ENCODE measurements around the gene CIB2. TPM values are rescaled to one million over a fixed set of nuclear protein-coding genes. Genes with fewer than 3 reads are reported as not detected.
"Not testable (repeated sequence)": the region's sequence is repeated elsewhere in the genome, so short reads cannot be mapped to it uniquely, and the experiment has no call there.

Gene CIB2
- total and polyA plus RNA-seq, 9 donors = 12.7 to 31.6 (median 16.6) TPM

DNA sequence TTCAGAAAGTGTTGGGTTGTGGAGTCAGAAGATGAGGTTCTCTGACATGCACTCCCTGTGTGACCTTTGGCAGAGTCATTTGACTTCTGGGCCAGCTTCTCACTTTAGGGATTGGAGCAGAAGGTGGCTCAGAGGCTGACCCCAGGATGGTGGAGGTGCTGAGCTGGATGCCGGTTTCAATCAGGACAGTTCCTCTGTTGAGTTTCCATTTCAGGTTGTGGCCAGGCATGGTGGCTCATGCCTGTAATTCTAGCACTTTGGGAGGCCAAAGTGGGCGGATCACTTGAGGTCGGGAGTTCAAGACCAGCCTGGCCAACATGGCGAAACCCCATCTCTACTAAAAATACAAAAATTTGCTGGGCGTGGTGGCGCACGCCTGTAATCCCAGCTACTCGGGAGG lies 19.8 kb upstream of the CIB2 start:
- H3K4me3 ChIP-seq (ENCODE audit: low read length); DNase-seq: not testable (repeated sequence)
- peaks cover 17% of the 10 kb centered on the region for H3K4me1 ChIP-seq (ENCODE audit: control insufficient read depth, insufficient read depth, low read length)

DNA sequence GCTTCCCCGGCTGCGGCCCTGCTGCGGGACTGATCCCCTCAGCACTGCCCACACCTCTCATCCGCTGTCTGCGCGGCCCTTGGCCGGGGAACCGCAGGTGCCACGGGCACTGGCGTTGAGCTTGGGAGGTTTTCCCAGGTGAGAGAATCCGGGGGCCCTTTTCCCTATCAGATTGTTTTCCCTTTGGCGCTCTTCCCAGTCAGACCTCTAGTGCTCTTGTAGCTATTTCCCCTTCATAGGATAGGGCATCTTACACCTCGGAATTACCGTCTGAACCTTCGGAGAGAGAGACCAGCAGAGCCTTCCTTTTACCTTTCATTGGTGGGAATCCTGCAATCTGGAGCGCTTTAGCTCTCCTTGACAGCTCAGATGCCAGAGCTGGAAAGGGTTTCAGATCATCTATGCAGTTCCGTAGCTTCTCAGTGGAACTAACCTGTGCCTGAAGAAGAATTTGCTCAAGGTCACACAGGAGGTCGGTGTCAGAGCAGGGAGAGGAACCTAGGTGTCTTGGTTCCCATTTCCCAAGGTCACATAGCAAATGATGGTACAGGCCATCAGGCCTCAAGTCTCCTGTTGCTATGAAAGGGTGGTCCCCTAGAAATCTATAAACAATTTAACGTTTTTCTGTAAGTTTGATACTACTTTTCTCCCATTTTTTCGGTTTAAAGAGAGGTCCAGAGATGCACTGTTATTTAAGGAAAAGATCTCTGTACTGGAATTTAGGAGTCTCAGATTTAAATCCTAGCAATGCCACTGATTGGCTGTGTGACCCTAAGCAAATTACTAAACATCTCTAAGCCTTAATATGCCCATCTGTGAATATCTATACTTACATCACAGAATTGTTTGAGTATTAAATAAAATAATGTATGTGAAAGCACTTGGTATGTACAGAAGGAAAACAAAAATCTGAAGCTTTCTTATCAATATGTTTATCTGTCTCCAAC lies 18.8 kb upstream of the CIB2 start:
- Histone ChIP-seq H3K9me3 (replicated peaks; ENCODE audit: control insufficient read depth, low read depth, low read length) (no peaks in the 10 kb centered on the region), H3K36me3 (ENCODE audit: control insufficient read depth, insufficient read depth, low read length) (peaks cover 3% of the 10 kb centered on the region), H3K27ac (ENCODE audit: low read length) (peak overlapping the region; percentile 35), H3K27me3 (ENCODE audit: control insufficient read depth, insufficient read depth, low read length) (no peaks in the 10 kb centered on the region), H3K4me3 (ENCODE audit: low read length) (peak overlapping the region; percentile 72), H3K4me1 (ENCODE audit: control insufficient read depth, insufficient read depth, low read length) (peaks cover 17% of the 10 kb centered on the region)
- DNase-seq = peak; percentile 48
- WGBS (ENCODE audit: insufficient coverage) = 9% methylated on average over 8 of the region's 20 CpGs

More for the DNA sequence above, 19.8 kb upstream of the CIB2 start:
- not testable (repeated sequence) for H3K36me3 ChIP-seq (ENCODE audit: control insufficient read depth, insufficient read depth, low read length); H3K27ac ChIP-seq (ENCODE audit: low read length); H3K27me3 ChIP-seq (ENCODE audit: control insufficient read depth, insufficient read depth, low read length); H3K9me3 ChIP-seq (replicated peaks; ENCODE audit: control insufficient read depth, low read depth, low read length)
- 85% methylated on average over 1 of the region's 8 CpGs for WGBS (ENCODE audit: insufficient coverage)

DNA sequence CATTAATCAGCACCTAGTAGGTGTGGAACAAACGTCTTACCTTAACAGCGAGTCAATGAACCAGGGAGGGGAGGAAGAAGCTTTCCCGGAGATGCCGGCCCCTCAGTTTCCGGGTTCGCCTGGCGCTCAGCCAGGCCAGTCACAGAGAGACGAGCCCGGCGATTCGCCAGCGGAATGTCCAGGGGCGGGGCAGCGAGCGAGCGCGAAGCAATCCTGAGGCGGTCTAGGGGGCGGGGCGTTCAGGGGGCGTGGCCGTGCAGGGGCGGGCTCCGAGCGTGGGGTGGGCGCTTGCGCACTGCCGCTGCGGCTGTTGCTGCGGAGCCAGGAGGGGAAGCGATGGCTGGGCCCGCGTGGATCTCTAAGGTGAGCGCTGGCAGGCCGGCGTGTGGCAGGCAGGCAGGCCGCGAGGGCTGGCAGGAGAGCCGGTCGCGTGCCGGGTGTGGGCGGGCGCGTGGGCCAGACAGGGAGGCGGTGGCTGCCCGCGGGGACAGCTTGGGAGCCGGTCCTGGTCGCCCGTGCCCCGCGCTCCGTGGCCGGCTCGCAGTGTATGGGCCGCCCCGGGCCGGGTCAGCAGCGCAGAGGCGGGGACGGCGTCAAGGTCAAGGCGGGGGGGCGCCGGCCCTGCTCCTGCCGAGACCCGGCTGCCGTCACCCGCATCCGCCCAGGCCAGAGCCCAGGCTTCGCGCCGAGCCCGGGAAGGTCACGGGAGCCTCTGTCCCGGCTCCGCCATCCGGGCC lies 18.0 kb upstream of the CIB2 start, which contains the start of gene IDH3A:
Gene IDH3A, plus strand, starts transcription at position 295 of the 737 bp plus-strand sequence. Its CDS starts 42 bp downstream, at position 337.
- DNase-seq = peak; percentile 99
- Histone ChIP-seq H3K27me3 (ENCODE audit: control insufficient read depth, insufficient read depth, low read length) (no peaks in the 10 kb centered on the region), H3K27ac (ENCODE audit: low read length) (peak within 1 kb of the TSS; percentile 66), H3K4me3 (ENCODE audit: low read length) (peak within 1 kb of the TSS; percentile 72), H3K36me3 (ENCODE audit: control insufficient read depth, insufficient read depth, low read length) (no peaks in the 10 kb centered on the region), H3K9me3 (replicated peaks; ENCODE audit: control insufficient read depth, low read depth, low read length) (no peaks in the 10 kb centered on the region), H3K4me1 (ENCODE audit: control insufficient read depth, insufficient read depth, low read length) (peaks cover 17% of the 10 kb centered on the region)
- 0% methylated on average over 75 of the region's 79 CpGs for WGBS (ENCODE audit: insufficient coverage)

DNA sequence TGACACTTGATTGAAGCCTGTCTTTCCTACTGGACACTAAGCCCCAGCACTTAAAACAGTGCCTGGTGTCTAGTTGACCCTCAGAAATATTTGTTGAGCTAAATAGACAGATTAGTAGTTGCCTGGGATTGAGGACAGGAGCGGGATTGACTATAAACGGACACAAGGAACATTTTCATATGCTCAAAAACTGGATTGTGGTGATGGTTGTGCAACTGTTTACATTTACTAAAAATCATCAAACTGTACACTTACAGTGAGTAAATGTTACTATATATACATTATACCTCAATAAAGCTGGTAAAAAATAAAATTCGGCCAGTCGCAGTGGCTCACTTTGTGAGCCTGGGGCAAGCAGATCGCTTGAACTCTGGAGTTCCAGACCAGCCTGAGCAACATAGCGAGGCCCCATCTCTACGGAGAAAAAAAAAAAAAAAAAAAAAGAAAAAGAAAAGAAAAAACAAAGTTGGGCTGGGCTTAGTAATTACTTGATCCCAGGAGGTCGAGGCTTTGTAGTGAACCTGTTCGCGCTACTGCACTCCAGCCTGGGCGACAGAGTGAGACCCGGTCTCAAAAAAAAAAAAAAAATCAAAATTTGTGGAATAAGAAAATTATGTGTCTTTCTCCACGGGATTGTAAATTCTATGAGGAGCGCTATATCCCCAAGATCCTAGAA lies 17.3 kb upstream of the CIB2 start:
- peak overlapping the region; percentile 59 for H3K4me3 ChIP-seq (ENCODE audit: low read length)
- H3K4me1 ChIP-seq (ENCODE audit: control insufficient read depth, insufficient read depth, low read length) = peaks cover 17% of the 10 kb centered on the region
- no peak for DNase-seq
- peak overlapping the region; percentile 66 for H3K27ac ChIP-seq (ENCODE audit: low read length)
- H3K27me3 ChIP-seq (ENCODE audit: control insufficient read depth, insufficient read depth, low read length) = no peaks in the 10 kb centered on the region
- 0% methylated on average over 4 of the region's 14 CpGs for WGBS (ENCODE audit: insufficient coverage)
- H3K9me3 ChIP-seq (replicated peaks; ENCODE audit: control insufficient read depth, low read depth, low read length) = no peaks in the 10 kb centered on the region
- no peaks in the 10 kb centered on the region for H3K36me3 ChIP-seq (ENCODE audit: control insufficient read depth, insufficient read depth, low read length)

DNA sequence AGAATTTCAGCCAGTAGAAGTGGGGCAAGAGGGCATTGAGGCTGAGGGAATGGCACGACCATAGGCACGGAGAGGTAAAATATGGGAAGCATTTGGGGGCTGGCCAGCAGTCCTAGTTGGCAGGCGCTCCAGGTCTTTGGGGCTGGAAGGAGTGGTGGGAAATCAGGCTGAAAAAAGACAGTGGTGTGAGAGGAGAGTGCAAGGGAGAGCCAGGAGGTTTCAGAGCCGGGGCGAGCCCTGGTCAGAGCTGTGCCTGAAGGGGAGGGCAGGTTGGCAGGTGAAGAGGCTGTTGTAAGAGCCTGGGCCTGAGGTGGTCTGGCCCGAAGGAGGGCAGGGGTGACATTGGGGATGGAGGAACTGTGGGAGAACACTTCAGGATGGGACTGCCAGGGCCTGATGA lies 16.3 kb upstream of the CIB2 start:
- Histone ChIP-seq H3K4me3 (ENCODE audit: low read length) (no peak overlapping the region), H3K4me1 (ENCODE audit: control insufficient read depth, insufficient read depth, low read length) (peaks cover 17% of the 10 kb centered on the region), H3K9me3 (replicated peaks; ENCODE audit: control insufficient read depth, low read depth, low read length) (no peaks in the 10 kb centered on the region), H3K36me3 (ENCODE audit: control insufficient read depth, insufficient read depth, low read length) (no peaks in the 10 kb centered on the region), H3K27ac (ENCODE audit: low read length) (no peak overlapping the region), H3K27me3 (ENCODE audit: control insufficient read depth, insufficient read depth, low read length) (no peaks in the 10 kb centered on the region)
- 80% methylated on average over 6 of the region's 6 CpGs for WGBS (ENCODE audit: insufficient coverage)
- no peak for DNase-seq

DNA sequence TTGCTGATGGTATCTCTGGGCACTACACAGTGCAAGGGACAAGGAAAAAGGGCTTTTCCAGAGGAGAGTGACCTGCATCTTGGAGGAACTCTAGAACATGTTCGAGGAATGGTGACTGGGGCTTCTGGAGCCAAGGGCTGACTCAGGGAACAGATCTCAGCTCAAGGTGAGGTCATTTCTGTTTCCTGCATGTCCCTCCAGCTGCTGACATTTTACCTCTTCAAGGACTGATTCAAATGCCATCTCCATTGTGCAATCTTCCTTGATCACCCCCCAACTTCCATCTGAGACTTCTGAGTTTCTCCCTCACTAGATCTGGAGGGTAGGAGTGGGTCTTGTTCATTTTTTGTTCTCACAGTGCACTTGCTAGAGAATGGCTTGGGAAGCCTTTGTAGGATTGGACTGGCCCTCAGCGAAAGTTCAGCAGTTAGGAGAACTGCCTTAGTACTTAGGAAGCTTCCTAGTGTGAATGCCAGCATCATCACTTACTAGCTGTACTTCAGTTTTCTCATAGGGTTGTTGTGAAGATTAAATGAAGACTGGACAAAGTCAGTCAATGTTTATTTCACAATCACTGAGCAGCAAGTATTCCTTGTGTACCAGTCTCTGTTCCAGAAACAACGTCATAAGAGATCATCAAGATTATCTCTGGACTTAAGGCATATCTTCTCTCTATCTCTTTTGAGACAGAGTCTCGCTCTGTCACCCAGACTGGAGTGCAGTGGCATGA lies 15.3 kb upstream of the CIB2 start:
- DNase-seq = no peak
- H3K27ac ChIP-seq (ENCODE audit: low read length) = no peak overlapping the region
- H3K4me3 ChIP-seq (ENCODE audit: low read length) = no peak overlapping the region
- H3K9me3 ChIP-seq (replicated peaks; ENCODE audit: control insufficient read depth, low read depth, low read length) = no peaks in the 10 kb centered on the region
- WGBS (ENCODE audit: insufficient coverage) = 89% methylated on average over 3 of the region's 4 CpGs
- H3K27me3 ChIP-seq (ENCODE audit: control insufficient read depth, insufficient read depth, low read length) = no peaks in the 10 kb centered on the region
- H3K36me3 ChIP-seq (ENCODE audit: control insufficient read depth, insufficient read depth, low read length) = no peaks in the 10 kb centered on the region
- peaks cover 17% of the 10 kb centered on the region for H3K4me1 ChIP-seq (ENCODE audit: control insufficient read depth, insufficient read depth, low read length)

DNA sequence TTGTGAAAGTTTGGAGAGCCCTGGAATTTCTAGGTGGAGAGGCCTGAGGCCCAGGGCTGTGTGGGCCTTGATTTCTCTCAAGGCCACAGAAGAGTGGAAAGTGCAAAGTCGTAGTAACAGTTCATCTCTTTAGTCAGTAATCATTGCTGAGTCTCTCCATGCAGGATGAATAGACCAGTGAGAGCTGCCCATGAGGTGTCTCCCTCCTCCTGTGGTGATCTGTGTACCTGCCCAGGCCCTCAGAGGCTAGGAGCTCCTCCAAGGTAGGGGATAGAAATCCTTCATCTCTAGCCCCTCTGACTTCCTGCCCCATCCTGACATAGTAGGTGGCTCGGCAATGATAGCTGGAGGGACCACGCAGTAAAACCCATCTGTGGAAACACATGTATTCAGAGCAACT lies 11.1 kb upstream of the CIB2 start:
- no peaks in the 10 kb centered on the region for H3K36me3 ChIP-seq (ENCODE audit: control insufficient read depth, insufficient read depth, low read length)
- H3K4me1 ChIP-seq (ENCODE audit: control insufficient read depth, insufficient read depth, low read length) = no peaks in the 10 kb centered on the region
- H3K27ac ChIP-seq (ENCODE audit: low read length) = no peak overlapping the region
- H3K9me3 ChIP-seq (replicated peaks; ENCODE audit: control insufficient read depth, low read depth, low read length) = no peaks in the 10 kb centered on the region
- DNase-seq = no peak
- H3K27me3 ChIP-seq (ENCODE audit: control insufficient read depth, insufficient read depth, low read length) = no peaks in the 10 kb centered on the region
- 97% methylated on average over 3 of the region's 3 CpGs for whole genome bisulfite sequencing (ENCODE audit: insufficient coverage)
- H3K4me3 ChIP-seq (ENCODE audit: low read length) = no peak overlapping the region

DNA sequence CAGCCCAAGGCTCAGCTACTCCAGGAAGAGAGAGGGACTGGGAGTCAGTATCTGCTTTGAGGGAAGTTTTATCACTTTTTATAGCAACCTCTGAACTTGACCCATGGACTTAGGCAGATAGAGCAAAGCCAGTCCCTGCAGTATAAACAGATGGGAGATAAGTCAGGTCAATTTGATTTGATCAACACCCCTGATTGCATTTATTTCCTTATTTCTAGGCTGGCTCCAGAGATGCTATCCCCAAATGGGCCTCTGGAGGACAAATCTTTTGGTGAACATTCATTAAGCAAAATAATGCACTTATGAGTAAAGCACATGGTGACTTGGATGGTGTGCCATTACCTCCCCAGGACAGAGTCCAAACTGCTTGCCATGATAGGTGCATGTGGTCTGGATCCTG lies 9.0 kb upstream of the CIB2 start:
- no peak overlapping the region for H3K27ac ChIP-seq (ENCODE audit: low read length)
- H3K27me3 ChIP-seq (ENCODE audit: control insufficient read depth, insufficient read depth, low read length) = no peaks in the 10 kb centered on the region
- no peaks in the 10 kb centered on the region for H3K36me3 ChIP-seq (ENCODE audit: control insufficient read depth, insufficient read depth, low read length)
- H3K4me1 ChIP-seq (ENCODE audit: control insufficient read depth, insufficient read depth, low read length) = no peaks in the 10 kb centered on the region
- H3K9me3 ChIP-seq (replicated peaks; ENCODE audit: control insufficient read depth, low read depth, low read length) = no peaks in the 10 kb centered on the region
- no peak for DNase-seq
- no peak overlapping the region for H3K4me3 ChIP-seq (ENCODE audit: low read length)

DNA sequence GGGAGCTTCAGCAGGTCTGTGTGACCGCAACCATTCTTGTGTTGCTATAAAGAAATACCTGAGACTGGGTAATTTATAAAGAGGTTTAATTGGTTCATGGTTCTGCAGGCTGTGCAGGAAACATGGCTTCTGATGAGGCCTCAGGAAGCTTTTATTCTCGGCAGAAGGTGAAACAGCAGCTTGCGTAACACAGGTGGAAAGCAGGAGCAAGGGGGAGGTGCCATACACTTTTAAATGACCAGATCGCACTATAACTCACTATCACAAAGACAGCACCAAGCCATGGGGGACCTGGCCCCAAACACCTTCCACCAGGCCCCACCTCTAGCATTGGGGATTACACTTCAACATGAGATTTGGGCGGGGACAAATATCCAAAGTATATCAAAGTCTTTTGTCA lies 8.3 kb upstream of the CIB2 start:
- no peak overlapping the region for H3K27ac ChIP-seq (ENCODE audit: low read length)
- H3K4me1 ChIP-seq (ENCODE audit: control insufficient read depth, insufficient read depth, low read length) = no peaks in the 10 kb centered on the region
- DNase-seq = no peak
- WGBS (ENCODE audit: insufficient coverage) = 91% methylated on average over 1 of the region's 5 CpGs
- no peaks in the 10 kb centered on the region for H3K36me3 ChIP-seq (ENCODE audit: control insufficient read depth, insufficient read depth, low read length)
- no peaks in the 10 kb centered on the region for H3K9me3 ChIP-seq (replicated peaks; ENCODE audit: control insufficient read depth, low read depth, low read length)
- H3K27me3 ChIP-seq (ENCODE audit: control insufficient read depth, insufficient read depth, low read length) = no peaks in the 10 kb centered on the region
- no peak overlapping the region for H3K4me3 ChIP-seq (ENCODE audit: low read length)

Data from muscle of leg (tissue), 11 donors.